T-cell (primary cell): ENCODE measurements around the gene TNK1. TPM values are rescaled to one million over a fixed set of nuclear protein-coding genes. Genes with fewer than 3 reads are reported as not detected.

Source experiments
- ATAC-seq, 4 experiments: fragments of 200-7000 bp in 3 of 4; fragments of 150-1000 bp in 1 of 4; cut with Tn5 transposase; replicated peaks in 1 of 4; 1 replicate in 3 of 4; 2 replicates in 1 of 4; pipeline ENCODE4 v1.10.0; 2021; ENCODE audit warnings: moderate library complexity in 3 of 4, mild to moderate bottlenecking in 2 of 4, moderate number of reproducible peaks in 1 of 4
- CTCF ChIA-PET, 2 donors: fragments of 300-600 bp; sonication (Branson Sonifier 250); formaldehyde crosslinking; loops; one replicate each; lab custom pipeline; 2022; ENCODE audit warnings: antibody characterized with exemption in 2 of 2; lab: Charles Lee
- POLR2A ChIA-PET, 2 donors: fragments of 300-600 bp; sonication (Branson Sonifier 250); formaldehyde crosslinking; loops; one replicate each; lab custom pipeline; 2022; ENCODE audit warnings: antibody characterized with exemption in 2 of 2; lab: Charles Lee
- DNase-seq, 35 experiments: peaks; one replicate each; pipeline versions ENCODE4 v3.0.0 to v3.0.0-alpha.2; 2013 to 2023
- H3K27ac ChIP-seq: one replicate; pipeline ENCODE4 v1.5.1; 2013; ENCODE audit warnings: low read length
- H3K27me3 ChIP-seq, 2 experiments: replicated peaks in 1 of 2; 1 replicate in 1 of 2; 2 replicates in 1 of 2; pipeline versions ENCODE4 v1.6.1 to v1.7.0; 2013; ENCODE audit warnings: low read length in 1 of 2, mixed read lengths in 1 of 2; ENCODE audit not compliant: control insufficient read depth in 2 of 2, insufficient read depth in 2 of 2; ENCODE audit errors: extremely low read depth in 1 of 2
- H3K36me3 ChIP-seq, 2 donors: 1 replicate in 1 of 2; 2 replicates in 1 of 2; pipeline versions ENCODE4 v1.6.1 to v1.7.0; 2013; ENCODE audit warnings: low read length in 1 of 2; ENCODE audit not compliant: control insufficient read depth in 2 of 2, insufficient read depth in 1 of 2; ENCODE audit errors: extremely low read depth in 1 of 2
- H3K4me1 ChIP-seq, 2 experiments: 1 replicate in 1 of 2; 2 replicates in 1 of 2; pipeline versions ENCODE4 v1.6.1 to v1.7.0; 2013; ENCODE audit warnings: low read length in 2 of 2, mixed read lengths in 1 of 2; ENCODE audit not compliant: insufficient read depth in 2 of 2, control insufficient read depth in 1 of 2; ENCODE audit errors: extremely low read depth in 1 of 2
- H3K4me3 ChIP-seq, 2 donors: 1 replicate in 1 of 2; 2 replicates in 1 of 2; pipeline versions ENCODE4 v1.5.1 to v1.7.0; 2013; ENCODE audit warnings: mild to moderate bottlenecking in 2 of 2, low read length in 1 of 2, moderate library complexity in 1 of 2; ENCODE audit not compliant: control insufficient read depth in 1 of 2; ENCODE audit errors: extremely low read depth in 1 of 2
- H3K9me3 ChIP-seq: 2 replicates; pipeline ENCODE4 v1.7.0; 2013
- H3K27ac Mint-ChIP-seq, 2 donors: one replicate each; pipeline ENCODE4 v1.8.0; 2020 to 2021; ENCODE audit warnings: mild to moderate bottlenecking in 2 of 2, mixed read lengths in 2 of 2
- H3K27me3 Mint-ChIP-seq, 2 donors: one replicate each; pipeline ENCODE4 v1.8.0; 2021 to 2022; ENCODE audit warnings: mixed read lengths in 2 of 2
- H3K36me3 Mint-ChIP-seq: one replicate; pipeline ENCODE4 v1.8.0; 2021; ENCODE audit warnings: mixed read lengths
- H3K4me1 Mint-ChIP-seq, 3 donors: one replicate each; pipeline ENCODE4 v1.8.0; 2020 to 2022; ENCODE audit warnings: mixed read lengths in 3 of 3, mild to moderate bottlenecking in 1 of 3
- H3K4me3 Mint-ChIP-seq, 3 donors: one replicate each; pipeline ENCODE4 v1.8.0; 2020 to 2022; ENCODE audit warnings: mild to moderate bottlenecking in 3 of 3, mixed read lengths in 3 of 3, moderate library complexity in 3 of 3
- H3K9me3 Mint-ChIP-seq, 3 donors: one replicate each; pipeline ENCODE4 v1.8.0; 2020 to 2022; ENCODE audit warnings: mixed read lengths in 3 of 3
- WGBS: methylation state at CpG from one replicate; pipeline ENCODE4 v1.1.5; 2013; ENCODE audit warnings: missing lambda C conversion rate; ENCODE audit not compliant: insufficient coverage; 5-methylcytosine and 5-hydroxymethylcytosine counted together
- total RNA-seq, 35 experiments: library from RNA in 6 of 35; stranded (reverse) in 6 of 35; fragments of 120-200 nt in 1 of 35; gene quantifications; one replicate each; pipeline versions ENCODE4 v1.2.1 to v1.2.4 and lab custom pipeline; 2013 to 2026

Gene TNK1
- total RNA-seq, 5 donors from 2014 or later (not counting 1 experiment from before 2014, with no cell fraction given), result 5.7 to 18.3 (median 16.0) TPM

DNA sequence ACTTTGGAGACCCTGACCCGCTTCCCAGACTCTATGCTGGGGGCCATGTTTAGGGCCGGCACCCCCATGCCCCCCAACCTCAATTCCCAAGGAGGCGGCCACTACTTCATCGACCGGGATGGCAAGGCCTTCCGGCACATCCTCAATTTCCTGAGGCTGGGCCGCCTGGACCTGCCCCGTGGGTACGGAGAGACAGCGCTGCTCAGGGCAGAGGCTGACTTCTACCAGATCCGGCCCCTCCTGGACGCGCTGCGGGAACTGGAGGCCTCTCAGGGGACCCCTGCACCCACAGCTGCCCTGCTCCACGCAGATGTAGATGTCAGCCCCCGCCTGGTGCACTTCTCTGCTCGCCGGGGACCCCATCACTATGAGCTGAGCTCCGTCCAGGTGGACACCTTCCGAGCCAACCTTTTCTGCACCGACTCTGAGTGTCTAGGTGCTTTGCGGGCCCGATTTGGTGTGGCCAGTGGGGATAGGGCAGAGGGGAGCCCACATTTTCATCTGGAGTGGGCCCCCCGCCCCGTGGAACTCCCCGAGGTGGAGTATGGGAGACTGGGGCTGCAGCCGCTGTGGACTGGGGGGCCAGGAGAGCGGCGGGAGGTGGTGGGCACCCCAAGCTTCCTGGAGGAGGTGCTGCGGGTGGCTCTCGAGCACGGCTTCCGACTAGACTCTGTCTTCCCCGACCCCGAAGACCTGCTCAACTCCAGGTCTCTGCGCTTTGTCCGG lies 27.8 kb upstream of the TNK1 start:
- Histone ChIP-seq H3K27ac (no peak overlapping the region), H3K27me3 (peaks cover 0 to 4% of the 10 kb centered on the region in 2 experiments), H3K9me3 (no peaks in the 10 kb centered on the region), H3K4me1 (peaks cover 7 to 69% of the 10 kb centered on the region in 2 experiments), H3K36me3 (peaks cover 6 to 15% of the 10 kb centered on the region in 2 donors), H3K4me3 (no peak overlapping the region)
- CTCF ChIA-PET, result interaction anchor here in 1 of 2 donors (0.5 to 0.6 kb wide), 3 partner anchors 19 to 248 kb away, joined by 4 to 8 read pairs (median 5); no protein-coding TSS in a partner anchor
- ATAC-seq (no peak), DNase-seq (no peak)
- H3K9me3 Mint-ChIP-seq, result no peaks in the 10 kb centered on the region
- WGBS, result 96% methylated on average over 22 of the region's 37 CpGs
- H3K27ac Mint-ChIP-seq, result peak overlapping the region; percentile 73 to 90
- H3K4me3 Mint-ChIP-seq, result peak overlapping the region; percentile 79 to 86 (median 85)
- H3K36me3 Mint-ChIP-seq, result peaks cover 3% of the 10 kb centered on the region
- H3K4me1 Mint-ChIP-seq, result peaks cover 32 to 49% (median 39%) of the 10 kb centered on the region in 3 donors
- POLR2A ChIA-PET, result interaction anchor here in 1 of 2 donors (0.6 kb wide), 1 partner anchor 267 kb away, joined by 7 read pairs; no protein-coding TSS in a partner anchor
- no peaks in the 10 kb centered on the region for H3K27me3 Mint-ChIP-seq

DNA sequence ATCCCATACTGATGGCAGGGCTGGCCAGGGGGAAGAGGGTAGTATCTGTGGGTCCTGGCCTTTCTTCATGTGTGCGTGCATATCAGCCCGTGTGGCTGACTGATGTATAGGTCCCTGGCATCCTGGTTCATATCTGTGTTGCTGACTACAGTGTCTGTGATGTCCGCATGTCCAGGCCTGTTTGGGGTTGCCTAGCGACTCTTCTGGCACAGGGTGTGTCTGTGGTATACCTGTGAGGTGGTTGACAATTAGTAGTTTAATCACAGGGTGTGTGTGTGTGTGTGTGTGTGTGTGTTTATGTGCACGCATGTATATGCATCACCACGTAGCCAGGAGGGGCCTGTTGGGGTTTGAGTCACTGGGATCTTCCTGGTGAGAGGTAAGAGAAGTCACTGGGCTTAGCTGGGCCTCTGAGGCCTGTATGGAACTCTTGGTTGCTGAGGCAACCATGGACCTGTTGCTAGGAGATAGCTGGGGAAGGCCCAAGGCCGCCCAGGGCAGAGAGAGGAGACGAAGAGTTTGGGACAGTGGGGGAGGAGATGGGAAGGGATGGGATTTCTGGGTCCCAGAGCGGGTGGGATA lies 26.5 kb upstream of the TNK1 start:
- ATAC-seq (no peak), DNase-seq (no peak)
- peak overlapping the region; percentile 59 to 76 for H3K27ac Mint-ChIP-seq
- H3K4me3 Mint-ChIP-seq, result peak overlapping the region; percentile 17 to 36 (median 18)
- no peaks in the 10 kb centered on the region for H3K9me3 Mint-ChIP-seq
- H3K27me3 Mint-ChIP-seq, result no peaks in the 10 kb centered on the region
- H3K4me1 ChIP-seq, result peaks cover 7 to 61% of the 10 kb centered on the region in 2 experiments
- H3K36me3 Mint-ChIP-seq, result no peaks in the 10 kb centered on the region
- 72% methylated on average over 8 of the region's 9 CpGs for WGBS
- peaks cover 0 to 6% of the 10 kb centered on the region in 2 donors for H3K36me3 ChIP-seq
- CTCF ChIA-PET, result interaction anchor here in 1 of 2 donors (0.6 kb wide), 2 partner anchors 331 to 503 kb away, joined by 3 read pairs; partner anchors contain the start of gene NAA38
- H3K4me3 ChIP-seq, result no peak overlapping the region
- peaks cover 23 to 44% (median 39%) of the 10 kb centered on the region in 3 donors for H3K4me1 Mint-ChIP-seq
- POLR2A ChIA-PET, result no interaction called here
- no peak overlapping the region for H3K27ac ChIP-seq
- peaks cover 0 to 4% of the 10 kb centered on the region in 2 experiments for H3K27me3 ChIP-seq
- H3K9me3 ChIP-seq, result no peaks in the 10 kb centered on the region

DNA sequence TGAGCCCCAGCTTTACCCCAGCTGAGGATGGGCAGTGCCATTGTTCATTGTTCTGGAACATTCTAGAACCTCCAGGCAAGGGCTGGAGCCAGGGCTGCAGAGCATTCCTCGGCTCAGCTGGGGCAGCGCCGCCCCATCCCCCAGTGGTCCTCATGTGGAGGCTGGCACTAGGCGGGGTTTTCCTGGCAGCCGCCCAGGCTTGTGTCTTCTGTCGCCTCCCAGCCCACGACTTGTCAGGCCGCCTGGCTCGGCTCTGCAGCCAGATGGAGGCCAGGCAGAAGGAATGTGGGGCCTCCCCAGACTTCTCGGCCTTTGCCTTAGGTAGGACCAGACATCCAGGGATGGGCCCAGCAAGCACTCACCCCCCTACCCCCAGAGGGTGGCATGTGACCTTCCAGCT lies 25.8 kb upstream of the TNK1 start, which contains the start of gene TMEM95:
Gene TMEM95, plus strand, starts transcription at position 104 of the 400 bp plus-strand sequence. Its CDS starts 49 bp downstream, at position 153.
- Histone ChIP-seq H3K9me3 (no peaks in the 10 kb centered on the region), H3K27ac (no peak within 1 kb of the TSS), H3K36me3 (peaks cover 0 to 6% of the 10 kb centered on the region in 2 donors), H3K4me1 (peaks cover 7 to 55% of the 10 kb centered on the region in 2 experiments), H3K4me3 (no peak within 1 kb of the TSS), H3K27me3 (peaks cover 0 to 4% of the 10 kb centered on the region in 2 experiments)
- H3K36me3 Mint-ChIP-seq, result no peaks in the 10 kb centered on the region
- ChIA-PET POLR2A (no interaction called here), CTCF (interaction anchor here (0.7 to 1.9 kb wide), 8 partner anchors 11 to 260 kb away, joined by 3 to 9 read pairs (median 4); partner anchors contain the start of genes FXR2 (in 1 of the 2) and TMEM102 (in 1 of the 2))
- peak within 1 kb of the TSS; percentile 17 to 36 (median 18) for H3K4me3 Mint-ChIP-seq
- ATAC-seq (no peak), DNase-seq (no peak)
- peak within 1 kb of the TSS; percentile 59 to 76 for H3K27ac Mint-ChIP-seq
- no peaks in the 10 kb centered on the region for H3K9me3 Mint-ChIP-seq
- WGBS, result 85% methylated on average over 10 of the region's 10 CpGs
- H3K27me3 Mint-ChIP-seq, result no peaks in the 10 kb centered on the region
- H3K4me1 Mint-ChIP-seq, result peaks cover 16 to 38% (median 33%) of the 10 kb centered on the region in 3 donors

DNA sequence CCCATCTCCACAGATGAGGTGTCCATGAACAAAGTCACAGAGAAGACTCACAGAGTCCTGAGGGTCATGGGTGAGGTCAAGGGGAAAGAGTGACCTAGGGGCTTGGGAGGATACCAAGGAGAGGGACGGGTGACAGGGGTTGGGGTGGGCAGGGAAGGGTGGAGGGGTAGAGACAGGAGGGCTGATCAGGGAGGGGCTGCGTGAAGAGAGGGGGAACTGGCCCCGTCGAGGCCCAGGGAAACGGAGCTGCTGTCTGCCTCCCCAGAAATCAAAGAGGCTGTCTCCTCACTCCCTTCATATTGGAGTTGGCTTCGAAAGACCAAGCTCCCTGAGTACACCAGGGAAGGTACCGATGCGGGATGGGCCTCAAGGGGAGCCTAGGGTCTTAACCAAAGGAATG lies 25.3 kb upstream of the TNK1 start:
- DNase-seq (no peak), ATAC-seq (no peak)
- peaks cover 11 to 35% (median 30%) of the 10 kb centered on the region in 3 donors for H3K4me1 Mint-ChIP-seq
- Histone ChIP-seq H3K36me3 (peaks cover 0 to 6% of the 10 kb centered on the region in 2 donors), H3K27me3 (peaks cover 0 to 4% of the 10 kb centered on the region in 2 experiments), H3K4me3 (no peak overlapping the region), H3K4me1 (peaks cover 7 to 51% of the 10 kb centered on the region in 2 experiments), H3K27ac (no peak overlapping the region), H3K9me3 (no peaks in the 10 kb centered on the region)
- H3K4me3 Mint-ChIP-seq, result no peak overlapping the region
- POLR2A ChIA-PET, result no interaction called here
- H3K27me3 Mint-ChIP-seq, result no peaks in the 10 kb centered on the region
- CTCF ChIA-PET, result interaction anchor here (0.7 to 1.9 kb wide), 12 partner anchors 10 to 259 kb away, joined by 3 to 9 read pairs (median 4); partner anchors contain the start of genes ACAP1 (in 1 of the 2), FXR2 (in 1 of the 2) and TMEM102 (in 1 of the 2)
- H3K9me3 Mint-ChIP-seq, result no peaks in the 10 kb centered on the region
- H3K36me3 Mint-ChIP-seq, result no peaks in the 10 kb centered on the region
- WGBS, result no CpG with 5 or more reads among the region's 8 CpGs
- H3K27ac Mint-ChIP-seq, result no peak overlapping the region

DNA sequence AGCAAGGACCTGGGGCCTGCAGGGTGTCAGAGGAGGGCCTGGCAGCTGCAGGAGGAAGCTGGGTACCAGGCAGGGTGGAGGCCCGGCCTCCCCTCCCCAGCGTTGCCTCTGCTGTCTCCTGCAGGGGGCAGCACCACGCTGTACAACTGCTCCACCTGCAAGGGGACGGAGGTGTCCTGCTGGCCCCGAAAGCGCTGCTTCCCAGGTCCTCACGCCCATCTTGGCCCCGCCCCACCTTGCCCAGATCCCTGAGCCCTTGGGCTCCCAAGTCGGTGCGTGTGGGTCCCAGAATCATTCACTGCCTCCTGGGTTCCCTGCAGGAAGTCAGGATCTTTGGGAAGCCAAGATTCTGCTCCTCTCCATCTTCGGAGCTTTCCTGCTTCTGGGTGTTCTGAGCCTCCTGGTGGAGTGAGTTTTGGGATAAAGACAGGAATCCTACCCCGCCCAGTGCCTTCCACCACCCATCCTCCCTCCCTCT lies 24.8 kb upstream of the TNK1 start:
- H3K27ac ChIP-seq, result no peak overlapping the region
- no peaks in the 10 kb centered on the region for H3K9me3 ChIP-seq
- no peaks in the 10 kb centered on the region for H3K36me3 Mint-ChIP-seq
- peaks cover 0 to 2% of the 10 kb centered on the region in 2 donors for H3K36me3 ChIP-seq
- no peaks in the 10 kb centered on the region for H3K9me3 Mint-ChIP-seq
- ChIA-PET CTCF (interaction anchor here (0.6 to 1.9 kb wide), 13 partner anchors 19 to 259 kb away, joined by 3 to 9 read pairs (median 4); partner anchors contain the start of genes ACAP1 (in 1 of the 2), FXR2 (in 1 of the 2) and TMEM102 (in 1 of the 2)), POLR2A (no interaction called here)
- DNase-seq (peak; percentile 61 to 89 (median 78)), ATAC-seq (peak; percentile 60 to 70 (median 67))
- H3K4me1 Mint-ChIP-seq, result peaks cover 9 to 30% (median 26%) of the 10 kb centered on the region in 3 donors
- H3K4me1 ChIP-seq, result peaks cover 4 to 46% of the 10 kb centered on the region in 2 experiments
- no peak overlapping the region for H3K4me3 Mint-ChIP-seq
- H3K4me3 ChIP-seq, result no peak overlapping the region
- H3K27me3 Mint-ChIP-seq, result no peaks in the 10 kb centered on the region
- no peak overlapping the region for H3K27ac Mint-ChIP-seq
- peaks cover 0 to 7% of the 10 kb centered on the region in 2 experiments for H3K27me3 ChIP-seq
- 3% methylated on average over 9 of the region's 12 CpGs for WGBS
